IMR-90 (cell line): ENCODE measurements around the gene PRPH2.

Source experiments
- BHLHE40 ChIP-seq: fragments of 150-350 bp; IDR thresholded peaks from 2 replicates; pipeline ENCODE4 v1.6.1; 2016; ENCODE audit warnings: mild to moderate bottlenecking, low read depth, low read length
- CEBPB ChIP-seq: IDR thresholded peaks from 2 replicates; pipeline ENCODE4 v1.6.1; 2012; ENCODE audit warnings: low read depth, low read length, improper control_type of control experiment
- CHD1 ChIP-seq: IDR thresholded peaks from 2 replicates; pipeline ENCODE4 v1.6.1; 2012; ENCODE audit warnings: low read depth, low read length, improper control_type of control experiment
- FOS ChIP-seq: fragments of 150-350 bp; IDR thresholded peaks from 2 replicates; pipeline ENCODE4 v1.6.1; 2016; ENCODE audit warnings: low read depth, low read length
- MAFK ChIP-seq: IDR thresholded peaks from 2 replicates; pipeline ENCODE4 v1.6.1; 2012; ENCODE audit warnings: low read depth, low read length, improper control_type of control experiment
- MAZ ChIP-seq: IDR thresholded peaks from 2 replicates; pipeline ENCODE4 v1.6.1; 2012; ENCODE audit warnings: low read depth, mild to moderate bottlenecking, low read length, improper control_type of control experiment, moderate library complexity, borderline replicate concordance
- MXI1 ChIP-seq: IDR thresholded peaks from 2 replicates; pipeline ENCODE4 v1.6.1; 2012; ENCODE audit warnings: low read depth, mild to moderate bottlenecking, low read length, moderate library complexity, borderline replicate concordance
- NFE2L2 ChIP-seq: fragments of 150-350 bp; IDR thresholded peaks from 2 replicates; pipeline ENCODE4 v1.6.1; 2016; ENCODE audit warnings: low read depth, mild to moderate bottlenecking, low read length
- POLR2A ChIP-seq: IDR thresholded peaks from 2 replicates; pipeline ENCODE4 v1.6.1; 2012; ENCODE audit warnings: mild to moderate bottlenecking, low read depth, low read length
- RAD21 ChIP-seq: IDR thresholded peaks from 2 replicates; pipeline ENCODE4 v1.6.1; 2012; ENCODE audit warnings: low read length, improper control_type of control experiment
- SMC3 ChIP-seq: fragments of 150-350 bp; IDR thresholded peaks from 2 replicates; pipeline ENCODE4 v1.6.1; 2016; ENCODE audit warnings: low read depth, mild to moderate bottlenecking, antibody characterized with exemption, low read length, moderate library complexity
- TF ChIP-seq, protein P1 (sequence below): conservative IDR thresholded peaks from 2 replicates; pipeline ENCODE4 v1.5.1; 2012; ENCODE audit warnings: mild to moderate bottlenecking, low read depth, low read length, improper control_type of control experiment
- TF ChIP-seq, protein P2 (sequence below): fragments of 150-350 bp; IDR thresholded peaks from 2 replicates; pipeline ENCODE4 v1.6.1; 2017; ENCODE audit warnings: mild to moderate bottlenecking, antibody characterized with exemption, low read length, low read depth

DNA sequence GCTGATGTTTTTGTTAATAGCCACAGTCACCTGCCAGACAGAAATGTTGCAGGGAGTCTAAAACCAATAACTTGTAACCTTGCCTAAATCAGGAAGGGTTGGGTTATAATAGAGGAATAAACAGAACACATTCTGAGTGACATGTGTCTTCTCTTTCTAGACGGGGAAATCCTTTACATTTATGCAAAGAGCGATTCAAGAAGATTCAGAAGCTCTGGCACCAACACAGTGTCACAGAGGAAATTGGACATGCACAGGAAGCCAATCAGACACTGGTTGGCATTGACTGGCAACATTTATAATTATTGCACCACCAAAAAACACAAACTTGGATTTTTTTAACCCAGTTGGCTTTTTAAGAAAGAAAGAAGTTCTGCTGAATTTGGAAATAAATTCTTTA lies 31.5 kb downstream of the PRPH2 start:
- TF ChIP-seq NFE2L2 (no peak), RAD21 (no peak), CEBPB (no peak), MXI1 (no peak), FOS (no peak), BHLHE40 (no peak), POLR2A (no peak), MAFK (no peak), SMC3 (no peak), MAZ (no peak), CHD1 (no peak)
- TF ChIP-seq, protein P1, sequence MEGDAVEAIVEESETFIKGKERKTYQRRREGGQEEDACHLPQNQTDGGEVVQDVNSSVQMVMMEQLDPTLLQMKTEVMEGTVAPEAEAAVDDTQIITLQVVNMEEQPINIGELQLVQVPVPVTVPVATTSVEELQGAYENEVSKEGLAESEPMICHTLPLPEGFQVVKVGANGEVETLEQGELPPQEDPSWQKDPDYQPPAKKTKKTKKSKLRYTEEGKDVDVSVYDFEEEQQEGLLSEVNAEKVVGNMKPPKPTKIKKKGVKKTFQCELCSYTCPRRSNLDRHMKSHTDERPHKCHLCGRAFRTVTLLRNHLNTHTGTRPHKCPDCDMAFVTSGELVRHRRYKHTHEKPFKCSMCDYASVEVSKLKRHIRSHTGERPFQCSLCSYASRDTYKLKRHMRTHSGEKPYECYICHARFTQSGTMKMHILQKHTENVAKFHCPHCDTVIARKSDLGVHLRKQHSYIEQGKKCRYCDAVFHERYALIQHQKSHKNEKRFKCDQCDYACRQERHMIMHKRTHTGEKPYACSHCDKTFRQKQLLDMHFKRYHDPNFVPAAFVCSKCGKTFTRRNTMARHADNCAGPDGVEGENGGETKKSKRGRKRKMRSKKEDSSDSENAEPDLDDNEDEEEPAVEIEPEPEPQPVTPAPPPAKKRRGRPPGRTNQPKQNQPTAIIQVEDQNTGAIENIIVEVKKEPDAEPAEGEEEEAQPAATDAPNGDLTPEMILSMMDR = no peak
- TF ChIP-seq, protein P2, sequence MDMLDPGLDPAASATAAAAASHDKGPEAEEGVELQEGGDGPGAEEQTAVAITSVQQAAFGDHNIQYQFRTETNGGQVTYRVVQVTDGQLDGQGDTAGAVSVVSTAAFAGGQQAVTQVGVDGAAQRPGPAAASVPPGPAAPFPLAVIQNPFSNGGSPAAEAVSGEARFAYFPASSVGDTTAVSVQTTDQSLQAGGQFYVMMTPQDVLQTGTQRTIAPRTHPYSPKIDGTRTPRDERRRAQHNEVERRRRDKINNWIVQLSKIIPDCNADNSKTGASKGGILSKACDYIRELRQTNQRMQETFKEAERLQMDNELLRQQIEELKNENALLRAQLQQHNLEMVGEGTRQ = no peak
